Kidney epithelial cell (primary cell): ENCODE measurements around the gene UPF3A. TPM values are rescaled to one million over a fixed set of nuclear protein-coding genes. Genes with fewer than 3 reads are reported as not detected.

Experiments
- DNase-seq: peaks from one replicate; pipeline ENCODE4 v3.0.0-alpha.2; 2010; ENCODE audit warnings: low read depth
- H3K27me3 ChIP-seq: 2 replicates; pipeline ENCODE4 v1.6.0; 2011; ENCODE audit warnings: low read length; ENCODE audit not compliant: control insufficient read depth, insufficient read depth
- H3K36me3 ChIP-seq: 2 replicates; pipeline ENCODE4 v1.5.1; 2011; ENCODE audit warnings: low read length; ENCODE audit not compliant: control insufficient read depth, insufficient read depth
- H3K4me3 ChIP-seq: 2 replicates; pipeline ENCODE4 v1.5.1; 2011; ENCODE audit warnings: low read depth, mild to moderate bottlenecking, control low read depth, low read length
- total RNA-seq: library from RNA; depleted of rRNA; stranded (reverse); fragments of >200 nt; gene quantifications from 2 replicates; pipeline ENCODE4 v1.2.3, GENCODE V29; 2015
- TF ChIP-seq, protein P1 (sequence below): IDR thresholded peaks from 2 replicates; pipeline ENCODE4 v1.5.1; 2011; ENCODE audit warnings: mild to moderate bottlenecking, moderate library complexity, low read length, control low read depth, inconsistent platforms; ENCODE audit not compliant: insufficient read depth, poor library complexity, severe bottlenecking

UPF3A gene, protein sequence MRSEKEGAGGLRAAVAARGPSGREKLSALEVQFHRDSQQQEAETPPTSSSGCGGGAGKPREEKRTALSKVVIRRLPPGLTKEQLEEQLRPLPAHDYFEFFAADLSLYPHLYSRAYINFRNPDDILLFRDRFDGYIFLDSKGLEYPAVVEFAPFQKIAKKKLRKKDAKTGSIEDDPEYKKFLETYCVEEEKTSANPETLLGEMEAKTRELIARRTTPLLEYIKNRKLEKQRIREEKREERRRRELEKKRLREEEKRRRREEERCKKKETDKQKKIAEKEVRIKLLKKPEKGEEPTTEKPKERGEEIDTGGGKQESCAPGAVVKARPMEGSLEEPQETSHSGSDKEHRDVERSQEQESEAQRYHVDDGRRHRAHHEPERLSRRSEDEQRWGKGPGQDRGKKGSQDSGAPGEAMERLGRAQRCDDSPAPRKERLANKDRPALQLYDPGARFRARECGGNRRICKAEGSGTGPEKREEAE
- total RNA-seq, result 22.5 and 30.7 TPM in 2 replicates

DNA sequence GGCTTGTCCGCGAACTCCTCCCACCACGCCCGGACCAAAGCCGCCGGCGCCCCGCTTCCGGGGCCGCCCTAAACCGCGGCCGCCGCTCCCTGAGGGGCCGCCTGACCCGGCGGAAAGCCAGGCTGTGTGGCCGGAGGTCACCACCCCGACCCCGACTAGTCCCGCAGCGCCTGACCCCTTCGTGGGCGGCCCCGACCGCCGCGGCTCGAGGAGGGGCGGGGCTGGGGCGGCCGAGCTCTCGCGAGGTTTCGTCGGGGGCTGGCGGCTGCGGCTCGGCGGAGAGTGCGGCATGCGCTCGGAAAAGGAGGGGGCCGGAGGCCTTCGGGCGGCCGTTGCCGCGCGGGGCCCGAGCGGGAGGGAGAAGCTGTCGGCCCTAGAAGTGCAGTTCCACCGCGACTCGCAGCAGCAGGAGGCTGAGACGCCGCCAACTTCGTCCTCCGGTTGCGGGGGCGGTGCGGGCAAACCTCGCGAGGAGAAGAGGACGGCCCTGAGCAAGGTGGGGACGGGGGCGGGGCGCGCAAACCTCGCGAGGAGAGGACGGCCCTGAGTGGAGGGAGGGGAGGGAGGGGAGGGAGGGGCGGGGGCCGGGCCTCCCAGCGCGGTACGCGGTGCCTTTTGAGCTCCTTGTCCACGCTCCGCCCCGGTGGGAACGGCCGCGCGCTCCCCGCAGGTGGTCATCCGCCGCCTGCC lies at the start of gene UPF3A:
Gene UPF3A, plus strand, starts transcription at position 251 of the 690 bp plus-strand sequence. Its CDS starts 39 bp downstream, at position 290.
- Histone ChIP-seq H3K27me3 (no peaks in the 10 kb centered on the region), H3K36me3 (no peaks in the 10 kb centered on the region), H3K4me3 (peak within 1 kb of the TSS; percentile 83)
- peak; percentile 44 for DNase-seq
- TF ChIP-seq, protein P1, sequence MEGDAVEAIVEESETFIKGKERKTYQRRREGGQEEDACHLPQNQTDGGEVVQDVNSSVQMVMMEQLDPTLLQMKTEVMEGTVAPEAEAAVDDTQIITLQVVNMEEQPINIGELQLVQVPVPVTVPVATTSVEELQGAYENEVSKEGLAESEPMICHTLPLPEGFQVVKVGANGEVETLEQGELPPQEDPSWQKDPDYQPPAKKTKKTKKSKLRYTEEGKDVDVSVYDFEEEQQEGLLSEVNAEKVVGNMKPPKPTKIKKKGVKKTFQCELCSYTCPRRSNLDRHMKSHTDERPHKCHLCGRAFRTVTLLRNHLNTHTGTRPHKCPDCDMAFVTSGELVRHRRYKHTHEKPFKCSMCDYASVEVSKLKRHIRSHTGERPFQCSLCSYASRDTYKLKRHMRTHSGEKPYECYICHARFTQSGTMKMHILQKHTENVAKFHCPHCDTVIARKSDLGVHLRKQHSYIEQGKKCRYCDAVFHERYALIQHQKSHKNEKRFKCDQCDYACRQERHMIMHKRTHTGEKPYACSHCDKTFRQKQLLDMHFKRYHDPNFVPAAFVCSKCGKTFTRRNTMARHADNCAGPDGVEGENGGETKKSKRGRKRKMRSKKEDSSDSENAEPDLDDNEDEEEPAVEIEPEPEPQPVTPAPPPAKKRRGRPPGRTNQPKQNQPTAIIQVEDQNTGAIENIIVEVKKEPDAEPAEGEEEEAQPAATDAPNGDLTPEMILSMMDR, result no peak

DNA sequence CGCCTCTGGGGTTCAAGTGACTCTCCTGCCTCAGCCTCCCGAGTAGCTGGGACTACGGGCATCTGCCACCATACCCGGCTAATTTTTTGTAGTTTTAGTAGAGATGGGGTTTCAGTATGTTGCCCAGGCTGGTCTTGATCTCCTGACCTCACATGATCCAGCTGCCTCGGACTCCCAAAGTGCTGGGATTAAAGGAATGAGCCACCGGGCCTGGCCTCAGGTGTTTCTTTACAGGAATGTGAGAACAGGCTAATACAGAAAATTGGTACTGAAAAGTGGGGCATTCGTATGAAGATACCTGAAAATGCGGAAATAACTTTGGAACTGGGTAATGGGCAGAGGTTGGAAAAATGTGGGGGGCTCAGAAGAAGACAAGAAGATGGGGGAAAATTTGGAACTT lies 49.5 kb upstream of the UPF3A start:
- DNase-seq, result no peak
- H3K4me3 ChIP-seq, result no peak overlapping the region
- H3K27me3 ChIP-seq, result peaks cover 3% of the 10 kb centered on the region
- no peaks in the 10 kb centered on the region for H3K36me3 ChIP-seq
- TF ChIP-seq, protein P1, result no peak

DNA sequence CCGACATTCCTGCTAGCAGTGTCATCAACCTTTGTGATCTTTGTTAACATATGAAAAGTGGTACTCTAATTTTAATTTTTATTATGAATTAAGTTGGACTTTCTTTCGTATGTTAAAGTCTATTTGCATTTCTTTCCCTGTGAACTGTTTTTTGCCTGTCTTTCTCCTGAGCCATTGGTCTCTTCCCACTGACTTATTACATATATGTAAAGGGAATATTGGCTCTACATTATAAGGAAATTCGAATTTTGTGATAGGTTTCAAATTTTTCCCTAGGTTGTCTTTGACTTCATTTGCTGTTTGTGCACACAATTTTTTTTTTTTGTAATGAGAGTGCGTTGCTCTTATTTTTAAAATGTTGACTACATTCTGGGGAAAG lies 47.1 kb upstream of the UPF3A start:
- DNase-seq, result no peak
- Histone ChIP-seq H3K4me3 (peak overlapping the region; percentile 96), H3K36me3 (no peaks in the 10 kb centered on the region), H3K27me3 (no peaks in the 10 kb centered on the region)
- TF ChIP-seq, protein P1, result no peak

DNA sequence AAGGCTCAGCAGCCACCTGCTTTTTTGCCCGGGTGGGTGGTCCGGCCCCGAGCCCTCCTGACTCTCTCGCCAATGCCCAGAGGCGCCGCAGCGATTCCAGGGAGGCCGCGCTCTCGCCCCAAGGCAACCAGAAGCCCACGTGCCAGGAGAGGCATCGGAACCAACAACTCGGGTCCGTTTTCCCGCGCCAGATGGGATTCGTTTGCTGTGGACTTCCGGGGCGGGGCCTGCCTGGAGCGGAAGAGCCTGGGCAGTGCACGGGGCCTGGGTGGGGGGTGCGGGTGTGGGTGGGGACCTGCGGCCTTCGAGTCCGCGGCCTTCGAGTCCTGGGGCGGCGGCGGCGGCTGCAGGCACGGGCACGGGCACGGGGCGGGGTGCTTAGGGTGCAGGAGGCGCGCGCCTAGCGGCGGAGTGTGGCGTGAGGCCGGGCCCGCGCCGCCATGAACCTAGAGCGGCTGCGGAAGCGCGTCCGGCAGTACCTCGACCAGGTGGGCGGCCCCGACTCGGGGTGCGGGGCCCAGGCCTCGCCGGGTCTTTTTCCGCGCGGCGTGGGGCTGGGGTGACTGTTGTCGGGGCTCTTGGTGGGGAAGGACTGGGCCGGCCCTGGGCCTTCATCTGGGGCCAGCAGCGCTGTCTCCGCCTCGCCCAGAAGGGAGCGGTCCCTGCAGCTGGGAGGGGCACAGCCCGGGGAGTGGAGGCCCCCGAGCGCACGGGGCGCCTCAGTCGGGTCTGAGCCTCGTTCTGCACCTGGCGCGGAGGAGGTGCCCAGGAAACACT lies 46.6 kb upstream of the UPF3A start, which contains the start of gene CDC16:
Gene CDC16, plus strand, starts transcription at position 253 of the 777 bp plus-strand sequence. Its CDS starts 188 bp downstream, at position 441.
- DNase-seq, result peak; percentile 62
- peak within 1 kb of the TSS; percentile 96 for H3K4me3 ChIP-seq
- no peaks in the 10 kb centered on the region for H3K36me3 ChIP-seq
- TF ChIP-seq, protein P1, result no peak
- no peaks in the 10 kb centered on the region for H3K27me3 ChIP-seq

DNA sequence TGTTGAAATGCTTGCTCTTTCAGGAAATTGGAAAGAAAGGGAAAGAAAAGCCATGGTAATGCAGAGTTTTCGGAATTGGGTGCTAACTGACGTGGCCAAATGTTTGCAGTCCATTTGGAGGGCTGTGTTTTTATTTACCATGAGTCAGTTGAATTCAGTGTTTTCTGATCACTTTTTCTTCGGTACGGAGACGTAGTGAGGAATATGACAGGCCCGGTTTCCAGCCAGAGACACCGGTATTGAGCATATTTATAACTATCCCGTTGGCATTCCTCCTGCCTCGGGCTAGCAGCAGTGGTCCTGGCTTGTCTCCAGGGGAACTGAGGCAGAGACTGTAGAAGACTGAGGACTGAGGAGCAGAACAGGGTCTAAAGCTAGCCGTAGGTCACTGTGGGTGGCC lies 45.7 kb upstream of the UPF3A start:
- H3K4me3 ChIP-seq, result peak overlapping the region; percentile 96
- H3K27me3 ChIP-seq, result no peaks in the 10 kb centered on the region
- no peaks in the 10 kb centered on the region for H3K36me3 ChIP-seq
- no peak for DNase-seq
- TF ChIP-seq, protein P1, result no peak
